GM04503 (cell line): ENCODE results near the gene KRT84.

Experiments used
- DNase-seq: peaks from one replicate; pipeline ENCODE4 v3.0.0-alpha.2; 2012; ENCODE audit warnings: low read depth

Gene KRT84

GRCh38 chr12:52342781-52343490 is 42.5 kb downstream of the KRT84 start:
- no peak for DNase-seq

DNA sequence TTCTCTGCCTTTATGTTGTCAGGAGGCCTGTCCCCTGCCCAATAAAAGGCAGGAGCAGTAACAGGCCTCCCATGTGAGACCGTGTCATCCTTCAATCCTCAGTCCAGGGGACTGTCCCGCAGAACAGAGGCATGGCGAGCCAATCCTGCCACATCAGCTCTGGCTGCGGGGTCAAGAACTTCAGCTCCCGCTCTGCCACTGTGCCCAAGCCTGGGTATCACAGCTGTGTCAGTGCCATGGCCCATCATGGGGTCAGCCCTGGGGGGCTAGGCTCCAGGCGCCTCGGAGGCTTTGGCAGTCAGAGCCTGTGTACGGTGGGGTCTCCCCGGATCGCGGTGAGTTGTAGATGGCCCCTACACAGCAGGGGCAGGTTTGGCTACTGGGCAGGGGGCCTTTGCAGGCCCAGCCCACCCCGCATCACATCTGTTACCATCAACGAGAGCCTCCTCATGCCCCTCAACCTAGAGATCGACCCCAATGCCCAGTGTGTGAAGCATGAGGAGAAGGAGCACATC is 44.3 kb downstream of the KRT84 start:
- no peak for DNase-seq

GRCh38 chr12:52338241-52338960 is 47.1 kb downstream of the KRT84 start:
- DNase-seq, result no peak

GRCh38 chr12:52337054-52337453 is 48.4 kb downstream of the KRT84 start:
- no peak for DNase-seq

- DNase-seq, result no peak
Observed at GRCh38 chr12:52336641-52337040, 48.8 kb downstream of the KRT84 start.

DNA sequence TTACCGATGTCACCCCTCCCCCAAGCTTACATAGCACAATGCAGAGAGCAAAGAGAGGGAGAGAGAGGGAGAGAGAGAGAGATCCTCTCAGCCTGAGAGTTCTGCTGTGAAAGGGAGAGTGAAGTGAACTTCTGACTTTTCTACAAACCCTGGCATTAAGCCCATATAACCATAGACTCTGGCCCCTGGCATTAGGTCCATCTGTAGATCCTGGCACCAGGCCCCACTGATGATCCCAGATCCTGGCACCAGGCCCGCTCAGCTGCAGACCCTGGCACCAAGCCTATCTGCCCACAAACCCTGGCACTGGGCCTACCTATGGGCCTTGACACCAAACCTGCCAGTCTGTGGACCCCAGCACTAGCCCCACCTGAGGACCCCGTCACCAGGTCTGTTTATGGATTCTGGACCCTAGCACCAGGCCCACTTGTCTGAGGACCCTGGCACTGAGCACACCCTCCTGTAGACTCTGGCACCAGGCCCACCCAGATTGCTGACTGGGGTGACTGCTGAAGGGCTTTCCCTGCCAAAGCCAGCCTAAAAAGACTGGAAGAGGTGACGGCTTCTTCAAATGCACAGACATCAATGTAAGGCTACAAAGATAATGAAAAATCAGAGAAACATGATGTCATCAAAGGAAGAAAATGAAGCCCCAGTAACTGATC is 49.7 kb downstream of the KRT84 start:
- DNase-seq, result no peak

- DNase-seq, result no peak
Observed at GRCh38 chr12:52334185-52334584, 51.3 kb downstream of the KRT84 start.

DNA sequence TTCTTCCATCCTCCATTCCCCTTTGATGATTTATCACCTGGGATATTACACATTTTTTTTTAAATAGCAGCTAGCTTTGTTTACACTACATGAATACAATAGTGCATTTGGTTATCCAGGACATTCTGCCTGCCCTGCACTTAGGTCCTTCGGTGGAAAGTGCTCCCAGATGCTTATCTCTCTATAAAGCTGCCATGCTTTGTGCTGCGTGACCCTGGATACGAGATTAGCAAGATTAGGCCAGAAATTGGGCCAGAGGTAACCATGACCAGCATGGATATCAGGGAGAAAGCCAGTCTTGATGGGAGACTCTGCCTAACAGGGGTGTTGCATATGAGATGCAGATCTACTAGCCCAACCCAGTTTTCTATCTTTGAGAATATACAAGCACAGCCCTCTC is 52.1 kb downstream of the KRT84 start:
- no peak for DNase-seq

GRCh38 chr12:52332381-52332780 is 53.1 kb downstream of the KRT84 start:
- no peak for DNase-seq

DNA sequence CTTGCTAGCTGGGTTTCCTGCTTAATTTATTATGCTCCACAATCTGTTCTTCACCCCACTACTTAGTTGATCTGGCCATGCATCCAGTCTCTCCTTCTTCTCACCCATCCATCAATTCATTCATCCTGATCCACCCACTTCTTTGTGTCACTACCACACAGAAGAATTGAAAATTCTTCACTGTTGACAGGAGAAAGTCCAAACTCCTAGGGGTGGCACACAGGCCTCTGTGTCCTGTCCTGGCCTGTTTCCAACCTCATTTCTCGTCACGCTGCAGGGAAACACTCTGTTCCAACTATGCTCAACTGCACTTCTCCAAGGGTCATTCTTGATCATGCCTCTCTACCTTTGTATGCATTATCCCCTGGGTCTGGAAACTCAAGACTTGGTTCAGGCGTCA is 53.6 kb downstream of the KRT84 start:
- no peak for DNase-seq

DNA sequence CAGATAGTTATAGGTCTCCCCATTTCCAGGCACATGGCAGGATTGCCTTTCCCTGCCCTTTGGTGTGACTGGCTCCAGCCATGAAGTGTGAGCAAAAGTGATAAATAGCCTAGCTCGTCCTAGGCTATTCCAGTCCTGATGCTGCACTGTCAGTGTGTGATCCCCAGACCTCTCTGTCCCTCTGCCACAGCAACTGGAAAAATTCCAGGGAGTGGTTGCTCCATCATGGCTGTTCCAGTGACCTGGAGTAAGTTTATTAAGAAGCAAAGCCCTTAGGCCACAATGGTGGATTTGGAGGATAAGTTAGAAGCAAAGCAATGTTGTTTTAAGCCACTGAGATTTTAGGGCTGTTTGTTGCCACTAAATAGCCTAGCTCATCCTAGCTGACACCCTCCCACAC is 54.4 kb downstream of the KRT84 start:
- DNase-seq, result no peak

- no peak for DNase-seq
Observed at GRCh38 chr12:52327830-52328500, 57.5 kb downstream of the KRT84 start.
